Activated CD4-positive, alpha-beta memory T cell treated with anti-CD3 and anti-CD28 coated beads for 36 hours (primary cell): ENCODE data around the gene BTD. TPM values are rescaled to one million over a fixed set of nuclear protein-coding genes. Genes with fewer than 3 reads are reported as not detected.

Experiments
- CTCF ChIA-PET: fragments of 350-600 bp; sonication (Branson Sonifier 250); formaldehyde crosslinking; loops from one replicate; lab custom pipeline; 2021; ENCODE audit warnings: antibody characterized with exemption, inconsistent platforms; lab: Charles Lee
- POLR2A ChIA-PET: fragments of 350-600 bp; sonication (Branson Sonifier 250); formaldehyde crosslinking; loops from one replicate; lab custom pipeline; 2021; ENCODE audit warnings: antibody characterized with exemption; lab: Charles Lee
- DNase-seq: peaks from one replicate; pipeline ENCODE4 v3.0.0-alpha.2; 2020
- H3K27ac Mint-ChIP-seq: one replicate; pipeline ENCODE4 v1.8.0; 2021; ENCODE audit warnings: mixed read lengths
- H3K27me3 Mint-ChIP-seq: one replicate; pipeline ENCODE4 v1.8.0; 2021; ENCODE audit warnings: mixed read lengths
- H3K36me3 Mint-ChIP-seq: one replicate; pipeline ENCODE4 v1.8.0; 2021; ENCODE audit warnings: mixed read lengths
- H3K4me1 Mint-ChIP-seq: one replicate; pipeline ENCODE4 v1.8.0; 2021; ENCODE audit warnings: low read depth, mixed read lengths
- H3K4me3 Mint-ChIP-seq: one replicate; pipeline ENCODE4 v1.8.0; 2021; ENCODE audit warnings: mild to moderate bottlenecking, mixed read lengths
- H3K9me3 Mint-ChIP-seq: one replicate; pipeline ENCODE4 v1.8.0; 2021; ENCODE audit warnings: mixed read lengths
- intact Hi-C: fragments of 100-400 bp; cut with micrococcal nuclease; formaldehyde crosslinking; loops from one replicate; pipeline ENCODE4 v1.15.1; 2023
- microRNA-seq: library from miRNA; unstranded; fragments of <30 nt; microRNA quantifications from one replicate; pipeline ENCODE4 v1.2.0, GENCODE V29; 2022; ENCODE audit warnings: borderline number of aligned reads, borderline microRNAs expressed, borderline replicate concordance
- total RNA-seq, 2 experiments: library from RNA; stranded (reverse); gene quantifications; one replicate each; pipeline ENCODE4 v1.2.3, GENCODE V29; 2021

BTD gene
- total RNA-seq, 2 experiments from 2014 or later: 8.6 to 8.7 TPM

GRCh38 chr3:15685927-15686326 lies 84.4 kb downstream of the BTD start:
- ChIA-PET POLR2A (no interaction called here), CTCF (no interaction called here)
- Mint-ChIP-seq H3K4me3 (no peak overlapping the region), H3K9me3 (no peaks in the 10 kb centered on the region), H3K36me3 (peaks cover 24% of the 10 kb centered on the region), H3K27me3 (no peaks in the 10 kb centered on the region), H3K27ac (no peak overlapping the region), H3K4me1 (peaks cover 5% of the 10 kb centered on the region)
- intact Hi-C loops: no loop called here
- no peak for DNase-seq

GRCh38 chr3:15690230-15690629 lies 88.7 kb downstream of the BTD start:
- peaks cover 7% of the 10 kb centered on the region for H3K4me1 Mint-ChIP-seq
- no peaks in the 10 kb centered on the region for H3K9me3 Mint-ChIP-seq
- no peak overlapping the region for H3K27ac Mint-ChIP-seq
- no peak overlapping the region for H3K4me3 Mint-ChIP-seq
- H3K27me3 Mint-ChIP-seq: no peaks in the 10 kb centered on the region
- peaks cover 23% of the 10 kb centered on the region for H3K36me3 Mint-ChIP-seq
- POLR2A ChIA-PET: no interaction called here
- DNase-seq: no peak
- CTCF ChIA-PET: no interaction called here
- intact Hi-C loops: no loop called here

- ChIA-PET CTCF (no interaction called here), POLR2A (no interaction called here)
- Mint-ChIP-seq H3K36me3 (peaks cover 23% of the 10 kb centered on the region), H3K4me3 (no peak overlapping the region), H3K9me3 (no peaks in the 10 kb centered on the region), H3K27me3 (no peaks in the 10 kb centered on the region), H3K27ac (no peak overlapping the region), H3K4me1 (peaks cover 7% of the 10 kb centered on the region)
- intact Hi-C loops: no loop called here
- no peak for DNase-seq
These were observed 89.2 kb downstream of the BTD start for GRCh38 chr3:15690748-15691147.

GRCh38 chr3:15693355-15693754 lies 91.8 kb downstream of the BTD start:
- Mint-ChIP-seq H3K27ac (no peak overlapping the region), H3K4me1 (peaks cover 2% of the 10 kb centered on the region), H3K9me3 (no peaks in the 10 kb centered on the region), H3K27me3 (no peaks in the 10 kb centered on the region), H3K4me3 (no peak overlapping the region), H3K36me3 (peaks cover 21% of the 10 kb centered on the region)
- intact Hi-C loops: no loop called here
- ChIA-PET CTCF (interaction anchor here (0.5 to 1.8 kb wide), 2 partner anchors 119 to 253 kb away, joined by 3 to 5 read pairs; no protein-coding TSS in a partner anchor), POLR2A (no interaction called here)
- no peak for DNase-seq

- ChIA-PET CTCF (interaction anchor here (1.8 kb wide), 1 partner anchor 118 kb away, joined by 5 read pairs; no protein-coding TSS in a partner anchor), POLR2A (no interaction called here)
- DNase-seq: no peak
- intact Hi-C loops: no loop called here
- Mint-ChIP-seq H3K9me3 (peaks cover 2% of the 10 kb centered on the region), H3K4me1 (peaks cover 2% of the 10 kb centered on the region), H3K36me3 (peaks cover 22% of the 10 kb centered on the region), H3K27ac (no peak overlapping the region), H3K27me3 (no peaks in the 10 kb centered on the region), H3K4me3 (no peak overlapping the region)
These were observed 93.1 kb downstream of the BTD start for GRCh38 chr3:15694628-15695027.

Small RNA genes lying within 50 kb of the gene (microRNA-seq; reads per million reads assigned to microRNA genes)
- gene MIR3134: not detected

Other genes starting within 250 kb of the BTD start
- gene METTL6, start 174.2 kb upstream of the BTD start, total RNA-seq: 10 to 100 TPM; 17.3 to 17.8 TPM
- gene EAF1, start 174.1 kb upstream of the BTD start, total RNA-seq: 10 to 100 TPM; 23.4 to 23.6 TPM
- 1 to 10 TPM; 1.4 to 1.5 TPM for gene COLQ, start 80.0 kb upstream of the BTD start, total RNA-seq
- 10 to 100 TPM; 29.9 to 30.0 TPM for gene HACL1, start 176 bp upstream of the BTD start, total RNA-seq
- 10 to 100 TPM; 31.4 to 34.8 TPM for gene ANKRD28, start 196.2 kb downstream of the BTD start, total RNA-seq